ENCODE results near the gene CBFB. TPM values are rescaled to one million over a fixed set of nuclear protein-coding genes. Genes with fewer than 3 reads are reported as not detected.

The CBFB gene
- total and polyA plus RNA-seq, 9 of the 15 experiments (the other 6 are each of a cell fraction or from before 2014, with no cell fraction given), result 22.0 to 112 (median 66.5) TPM

GRCh38 chr16:67028167-67028695 lies 718 bp upstream of the CBFB start:
- BruUV-seq (replicated peaks), result TSS peak; percentile 98
- Histone ChIP-seq H3K27me3 (ENCODE audit: control insufficient read depth in 2 of 2, insufficient read depth in 2 of 2, low read length in 2 of 2) (no peaks in the 10 kb centered on the region), H3K9me1 (ENCODE audit: control insufficient read depth, insufficient read depth, low read length) (no peaks in the 10 kb centered on the region), H3K4me3 (peak overlapping the region; percentile 51), H3K27ac (ENCODE audit: extremely low read depth, low read depth, low read length) (peak overlapping the region; percentile 94), H3K9ac (ENCODE audit: insufficient read depth in 1 of 2, low read depth in 2 of 2, low read length in 2 of 2) (peak overlapping the region; percentile 90 to 98), H4K20me1 (replicated peaks; ENCODE audit: control insufficient read depth, insufficient read depth, low read length) (no peaks in the 10 kb centered on the region; the same call in none of the 2 replicates), H3K4me1 (replicated peaks in 1 of 2; ENCODE audit: control insufficient read depth in 2 of 2, insufficient read depth in 2 of 2, low read length in 2 of 2) (peaks cover 13 to 29% of the 10 kb centered on the region in 2 experiments), H3K36me3 (ENCODE audit: control insufficient read depth, insufficient read depth, low read length) (peaks cover 26% of the 10 kb centered on the region; the same call in 2 of the 3 replicates), H3K4me2 (ENCODE audit: insufficient read depth, low read length) (peak overlapping the region; percentile 85), H3K9me3 (replicated peaks; ENCODE audit: control insufficient read depth, insufficient read depth, low read depth, low read length) (no peaks in the 10 kb centered on the region), H3K79me2 (ENCODE audit: control insufficient read depth, insufficient read depth, low read length) (peaks cover 48% of the 10 kb centered on the region), H2AFZ (ENCODE audit: low read depth, low read length) (peak overlapping the region; percentile 96)
- DNase-seq (ENCODE audit: extremely low read depth in 1 of 4, low spot score in 3 of 4) (no peak), FAIRE-seq (peak; percentile 90), ATAC-seq (no peak; the same call in 2 of the 3 replicates)
- in situ Hi-C loops (cut with MboI), result no loop called here
- WGBS (ENCODE audit: insufficient coverage, low coverage, missing lambda C conversion rate), result 13% methylated on average over 8 of the region's 10 CpGs
- ChIA-PET POLR2A (interaction anchor here (0.6 to 1.6 kb wide), 7 partner anchors 10 to 343 kb away, joined by 3 to 15 read pairs (median 3); no protein-coding TSS in a partner anchor), CTCF (ENCODE audit: low intra/inter-chr PET ratio) (interaction anchor here (0.6 kb wide), 1 partner anchor 208 kb away, joined by 5 read pairs; no protein-coding TSS in a partner anchor)
- intact Hi-C loops (cut with micrococcal nuclease), result loop anchor here (2.0 kb wide), 1 partner anchor 219 kb away; the partner anchor contains the start of gene FHOD1
- TF ChIP-seq PKNOX1 (IDR thresholded peaks at IDR 0.05), result no peak
- no peak for TF ChIP-seq NRF1 (conservative IDR thresholded peaks at IDR 0.05 in 1 of 2, IDR thresholded peaks at IDR 0.05 in 1 of 2)
- no peak for TF ChIP-seq SRSF7 (optimal IDR thresholded peaks at IDR 0.05; ENCODE audit: low read depth, low read length)
- TF ChIP-seq HIVEP1 (CRISPR knock-in tag; IDR thresholded peaks at IDR 0.05), result no peak
- TF ChIP-seq ZC3H11A (IDR thresholded peaks at IDR 0.05; ENCODE audit: low read depth, low read length), result no peak
- TF ChIP-seq FOS (IDR thresholded peaks at IDR 0.05; ENCODE audit: extremely low read depth, insufficient read length), result no peak
- TF ChIP-seq HBP1 (CRISPR knock-in tag; IDR thresholded peaks at IDR 0.05), result no peak
- no peak for TF ChIP-seq ZBTB8A (IDR thresholded peaks at IDR 0.05; ENCODE audit: partially characterized antibody)
- no peak for TF ChIP-seq U2AF1 (optimal IDR thresholded peaks at IDR 0.05; ENCODE audit: low read depth, low read length)
- peak; percentile 79; the same call in 1 of the 2 replicates for TF ChIP-seq DPF2 (IDR thresholded peaks at IDR 0.05)
- TF ChIP-seq ZMIZ1 (IDR thresholded peaks at IDR 0.05; ENCODE audit: low read depth in 2 of 2, low read length in 2 of 2), result no peak
- TF ChIP-seq TAF1 (IDR thresholded peaks at IDR 0.05; ENCODE audit: control insufficient read depth, extremely low read depth, insufficient read depth, low read length, severe bottlenecking), result no peak
- TF ChIP-seq ZBTB43 (CRISPR knock-in tag; IDR thresholded peaks at IDR 0.05), result no peak
- TF ChIP-seq ZNF197 (CRISPR knock-in tag; IDR thresholded peaks at IDR 0.05; ENCODE audit: low read depth), result 0 out of 2 replicates have a peak, but pooled peaks have one; percentile 22
- TF ChIP-seq ZFX (CRISPR knock-in tag; IDR thresholded peaks at IDR 0.05), result no peak
